Liver (tissue), 9 donors: Measurements from ENCODE around the gene TLE5. TPM values are rescaled to one million over a fixed set of nuclear protein-coding genes. Genes with fewer than 3 reads are reported as not detected.

Source experiments
- DNase-seq: peaks from one replicate; pipeline ENCODE4 v3.0.0-alpha.2; 2017; ENCODE audit warnings: low spot score
- H3K27ac ChIP-seq, 2 donors: one replicate each; pipeline ENCODE4 v1.7.0; 2013; ENCODE audit warnings: inconsistent platforms in 2 of 2, low read length in 2 of 2, control low read depth in 1 of 2, low read depth in 1 of 2, mild to moderate bottlenecking in 1 of 2
- H3K27me3 ChIP-seq, 4 donors: one replicate each; pipeline versions ENCODE4 v1.6.1 to v1.7.0; 2013; ENCODE audit warnings: low read length in 3 of 4, inconsistent platforms in 1 of 4, mild to moderate bottlenecking in 1 of 4, moderate library complexity in 1 of 4; ENCODE audit not compliant: control insufficient read depth in 4 of 4, insufficient read depth in 4 of 4
- H3K36me3 ChIP-seq, 4 donors: one replicate each; pipeline versions ENCODE4 v1.6.1 to v1.7.0; 2013; ENCODE audit warnings: low read length in 3 of 4, mild to moderate bottlenecking in 3 of 4, low read depth in 1 of 4, moderate library complexity in 1 of 4; ENCODE audit not compliant: control insufficient read depth in 4 of 4, insufficient read depth in 3 of 4
- H3K4me1 ChIP-seq, 4 donors: one replicate each; pipeline versions ENCODE4 v1.6.1 to v1.7.0; 2013; ENCODE audit warnings: low read length in 3 of 4, mild to moderate bottlenecking in 3 of 4, moderate library complexity in 1 of 4; ENCODE audit not compliant: control insufficient read depth in 4 of 4, insufficient read depth in 4 of 4
- H3K4me3 ChIP-seq, 3 donors: one replicate each; pipeline versions ENCODE4 v1.6.1 to v1.7.0; 2013; ENCODE audit warnings: low read length in 3 of 3, control low read depth in 1 of 3, low read depth in 1 of 3, mild to moderate bottlenecking in 1 of 3
- H3K9ac ChIP-seq, 2 donors: one replicate each; pipeline ENCODE4 v1.7.0; 2013; ENCODE audit warnings: low read length in 2 of 2, mild to moderate bottlenecking in 2 of 2, moderate library complexity in 2 of 2, control low read depth in 1 of 2, low read depth in 1 of 2
- H3K9me3 ChIP-seq, 4 donors: one replicate each; pipeline versions ENCODE4 v1.6.1 to v1.7.0; 2013; ENCODE audit warnings: low read length in 3 of 4; ENCODE audit not compliant: control insufficient read depth in 4 of 4
- ATF3 ChIP-seq: IDR thresholded peaks from 2 replicates; pipeline ENCODE4 v1.6.1; 2016; ENCODE audit warnings: antibody characterized with exemption
- CTCF ChIP-seq: fragments of 150-350 bp; IDR thresholded peaks from 2 replicates; pipeline ENCODE4 v1.5.1; 2017; ENCODE audit warnings: improper control_type of control experiment, low read depth, low read length; ENCODE audit not compliant: missing input control
- EGR1 ChIP-seq, 2 donors: IDR thresholded peaks; 2 replicates each; pipeline ENCODE4 v1.6.1; 2016 to 2018; ENCODE audit warnings: antibody characterized with exemption in 2 of 2, low read depth in 2 of 2
- FOXA1 ChIP-seq: IDR thresholded peaks from 2 replicates; pipeline ENCODE4 v1.6.1; 2016; ENCODE audit warnings: antibody characterized with exemption
- FOXA2 ChIP-seq: IDR thresholded peaks from 2 replicates; pipeline ENCODE4 v1.6.1; 2016; ENCODE audit warnings: antibody characterized with exemption
- GABPA ChIP-seq, 2 donors: IDR thresholded peaks in 1 of 2; conservative IDR thresholded peaks in 1 of 2; 2 replicates each; pipeline ENCODE4 v1.6.1; 2016; ENCODE audit warnings: antibody characterized with exemption in 2 of 2, mild to moderate bottlenecking in 1 of 2, moderate library complexity in 1 of 2
- HNF4G ChIP-seq: IDR thresholded peaks from 2 replicates; pipeline ENCODE4 v1.6.1; 2016; ENCODE audit warnings: antibody characterized with exemption
- JUND ChIP-seq, 2 donors: IDR thresholded peaks; 2 replicates each; pipeline ENCODE4 v1.6.1; 2016; ENCODE audit warnings: antibody characterized with exemption in 2 of 2
- MAX ChIP-seq: IDR thresholded peaks from 2 replicates; pipeline ENCODE4 v1.6.1; 2016; ENCODE audit warnings: antibody characterized with exemption
- REST ChIP-seq: IDR thresholded peaks from 2 replicates; pipeline ENCODE4 v1.6.1; 2016; ENCODE audit warnings: antibody characterized with exemption, mild to moderate bottlenecking
- RXRA ChIP-seq, 2 donors: IDR thresholded peaks; 2 replicates each; pipeline ENCODE4 v1.6.1; 2017 to 2018; ENCODE audit warnings: antibody characterized with exemption in 2 of 2, mild to moderate bottlenecking in 1 of 2
- SP1 ChIP-seq: IDR thresholded peaks from 2 replicates; pipeline ENCODE4 v1.6.1; 2018; ENCODE audit warnings: antibody characterized with exemption, mild to moderate bottlenecking
- TAF1 ChIP-seq: conservative IDR thresholded peaks from 2 replicates; pipeline ENCODE4 v1.6.1; 2016; ENCODE audit warnings: antibody characterized with exemption, mild to moderate bottlenecking
- YY1 ChIP-seq: IDR thresholded peaks from 2 replicates; pipeline ENCODE4 v1.6.1; 2016; ENCODE audit warnings: antibody characterized with exemption, mild to moderate bottlenecking
- WGBS: extraction: QIAGEN DNeasy Blood & Tissue Kit; methylation state at CpG from one replicate; pipeline ENCODE4 v1.1.7; 2013; 5-methylcytosine and 5-hydroxymethylcytosine counted together
- polyA plus RNA-seq, 2 donors: library from polyadenylated mRNA; stranded (reverse) in 1 of 2; unstranded in 1 of 2; fragments of 200-250 nt in 1 of 2; fragments of >200 nt in 1 of 2; fragmentation: Nextera tagmentation in 1 of 2; extraction: Ambion mirVana in 1 of 2; gene quantifications; one replicate each; pipeline versions ENCODE4 v1.2.1 to v1.2.3, GENCODE V29; 2013 to 2015
- total RNA-seq, 2 donors: library from RNA; depleted of rRNA; stranded (reverse); fragments of >200 nt; gene quantifications; one replicate each; pipeline ENCODE4 v1.2.3, GENCODE V29; 2014
- donor health status: healthy.
- donor health status: healthy.
- donor health status: healthy.
- donor health status: healthy.
- donor health status: healthy.

The TLE5 gene
- total and polyA plus RNA-seq, 4 donors: 47.2 to 166 (median 54.9) TPM

GRCh38 chr19:3056417-3057088 lies 5.7 kb downstream of the TLE5 start (continued):
- TF ChIP-seq REST (no peak), TAF1 (no peak)

- Histone ChIP-seq H3K4me3 (no peak overlapping the region), H3K27ac (no peak overlapping the region), H3K4me1 (peaks cover 9 to 31% (median 23%) of the 10 kb centered on the region in 4 donors), H3K27me3 (no peaks in the 10 kb centered on the region), H3K36me3 (peaks cover 7 to 33% (median 15%) of the 10 kb centered on the region in 4 donors), H3K9ac (no peak overlapping the region), H3K9me3 (no peaks in the 10 kb centered on the region)
- WGBS: 66% methylated on average over 31 of the region's 31 CpGs
- peak; percentile 61 for DNase-seq
- TF ChIP-seq FOXA1 (no peak), JUND (IDR thresholded peaks at IDR 0.05) (no peak), REST (no peak), ATF3 (no peak), CTCF (no peak), EGR1 (IDR thresholded peaks at IDR 0.05; ENCODE audit: low read depth in 2 of 2) (no peak), RXRA (IDR thresholded peaks at IDR 0.05) (no peak), YY1 (no peak), SP1 (no peak), TAF1 (no peak), HNF4G (no peak), FOXA2 (no peak), GABPA (IDR thresholded peaks at IDR 0.05 in 1 of 2, conservative IDR thresholded peaks at IDR 0.05 in 1 of 2) (no peak), MAX (no peak)
These were observed 6.4 kb downstream of the TLE5 start for GRCh38 chr19:3055741-3056416.
